GM21528 (cell line): Measurements from ENCODE around the gene HKDC1.

ENCODE experiments used
- ATAC-seq: cut with Tn5 transposase; IDR thresholded peaks from one replicate; pipeline ENCODE4 v1.9.1; 2021; ENCODE audit warnings: mild to moderate bottlenecking, moderate library complexity; ENCODE audit not compliant: unreplicated experiment, low FRiP score

The HKDC1 gene

DNA sequence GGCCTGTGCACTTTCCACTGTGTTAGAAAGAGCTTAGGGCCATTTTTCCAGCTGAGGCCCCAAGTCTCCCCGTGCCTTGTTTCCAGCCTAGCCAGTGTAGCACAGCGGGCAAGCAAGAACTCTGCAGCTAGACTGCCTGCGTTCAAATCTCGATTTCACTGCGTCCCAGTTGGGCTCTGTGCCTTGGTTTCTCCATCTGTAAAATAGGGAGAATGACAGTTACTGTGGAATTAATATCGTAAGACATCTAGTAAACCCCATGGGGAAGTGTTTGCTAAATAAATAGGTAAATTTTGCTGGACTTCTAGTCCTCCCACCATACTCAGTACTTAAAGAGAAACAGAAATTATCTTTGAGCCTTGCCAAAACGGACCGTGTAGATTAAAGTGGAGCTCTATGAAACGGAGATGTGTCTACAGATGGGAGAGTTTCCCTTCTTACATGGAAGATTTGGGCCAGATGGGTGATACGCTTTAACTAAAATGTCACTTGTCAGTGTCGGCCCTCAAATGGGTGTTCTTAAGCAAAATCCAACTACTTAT, 3.5 kb upstream of the HKDC1 start:
- ATAC-seq, result no peak

DNA sequence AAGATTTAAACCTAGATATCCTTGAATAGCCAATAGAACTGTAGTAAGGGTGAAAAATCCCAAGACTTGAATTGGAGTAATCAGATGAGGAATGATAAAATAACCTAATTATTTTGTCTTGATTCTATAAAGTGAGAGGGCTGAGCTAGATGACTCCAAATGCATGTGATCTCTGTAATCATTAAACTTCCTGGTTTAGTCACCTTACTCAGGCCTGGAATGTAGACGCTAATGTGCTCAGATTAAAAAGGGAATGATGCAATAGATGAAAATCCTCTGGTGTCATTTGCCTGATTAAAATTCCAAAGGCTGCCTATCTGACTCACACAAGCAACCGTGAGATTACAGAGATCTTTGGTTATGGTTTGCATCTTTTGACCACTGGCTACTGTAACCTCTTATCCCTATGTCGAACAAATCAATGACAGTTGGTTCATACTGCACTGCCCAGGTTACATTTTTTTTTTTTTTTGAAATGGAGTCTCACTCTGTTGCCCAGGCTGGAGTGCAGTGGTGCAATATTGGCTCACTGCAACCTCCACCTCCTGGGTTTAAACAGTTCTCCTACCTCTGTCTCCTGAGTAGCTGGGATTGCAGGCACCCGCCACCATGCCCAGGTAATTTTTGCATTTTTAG, 2.9 kb upstream of the HKDC1 start:
- ATAC-seq, result no peak

DNA sequence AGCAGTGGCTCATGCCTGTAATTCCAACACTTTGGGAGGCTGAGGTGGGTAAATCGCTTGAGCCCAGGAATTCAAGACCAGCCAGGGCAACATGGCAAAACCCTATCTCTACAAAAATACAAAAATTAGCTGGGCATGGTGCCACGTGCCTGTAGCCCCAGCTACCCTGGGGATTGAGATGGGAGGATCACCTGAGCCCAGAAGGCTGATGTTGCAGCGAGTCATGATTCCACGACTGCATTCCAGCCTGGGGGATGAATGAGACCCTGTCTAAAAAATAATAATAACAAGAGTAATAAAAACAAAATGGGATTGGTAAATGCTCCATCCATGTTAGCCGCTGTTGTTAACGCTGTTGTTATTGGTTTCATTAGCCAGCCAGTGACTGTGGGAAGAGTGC, 1.3 kb upstream of the HKDC1 start:
- no peak for ATAC-seq

DNA sequence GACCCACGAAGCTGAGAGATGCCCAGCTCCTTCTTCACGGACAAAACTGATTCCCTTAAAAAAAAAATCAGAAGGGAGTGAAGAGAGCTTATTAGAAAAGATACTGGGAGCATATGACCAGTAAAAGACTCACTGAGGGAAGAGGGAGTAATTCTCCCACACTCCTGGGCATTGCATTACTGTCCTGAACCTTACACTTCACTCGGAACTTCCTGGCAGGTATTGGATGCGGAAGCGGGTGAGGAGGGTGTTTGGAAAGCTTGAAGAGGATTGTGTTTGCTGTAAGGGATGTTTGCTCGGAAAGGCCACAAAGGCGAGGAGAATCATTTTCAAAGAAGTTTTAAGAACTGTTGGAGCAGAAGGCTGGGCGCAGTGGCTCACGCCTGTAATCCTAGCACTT, 375 bp downstream of the HKDC1 start:
- ATAC-seq, result no peak

DNA sequence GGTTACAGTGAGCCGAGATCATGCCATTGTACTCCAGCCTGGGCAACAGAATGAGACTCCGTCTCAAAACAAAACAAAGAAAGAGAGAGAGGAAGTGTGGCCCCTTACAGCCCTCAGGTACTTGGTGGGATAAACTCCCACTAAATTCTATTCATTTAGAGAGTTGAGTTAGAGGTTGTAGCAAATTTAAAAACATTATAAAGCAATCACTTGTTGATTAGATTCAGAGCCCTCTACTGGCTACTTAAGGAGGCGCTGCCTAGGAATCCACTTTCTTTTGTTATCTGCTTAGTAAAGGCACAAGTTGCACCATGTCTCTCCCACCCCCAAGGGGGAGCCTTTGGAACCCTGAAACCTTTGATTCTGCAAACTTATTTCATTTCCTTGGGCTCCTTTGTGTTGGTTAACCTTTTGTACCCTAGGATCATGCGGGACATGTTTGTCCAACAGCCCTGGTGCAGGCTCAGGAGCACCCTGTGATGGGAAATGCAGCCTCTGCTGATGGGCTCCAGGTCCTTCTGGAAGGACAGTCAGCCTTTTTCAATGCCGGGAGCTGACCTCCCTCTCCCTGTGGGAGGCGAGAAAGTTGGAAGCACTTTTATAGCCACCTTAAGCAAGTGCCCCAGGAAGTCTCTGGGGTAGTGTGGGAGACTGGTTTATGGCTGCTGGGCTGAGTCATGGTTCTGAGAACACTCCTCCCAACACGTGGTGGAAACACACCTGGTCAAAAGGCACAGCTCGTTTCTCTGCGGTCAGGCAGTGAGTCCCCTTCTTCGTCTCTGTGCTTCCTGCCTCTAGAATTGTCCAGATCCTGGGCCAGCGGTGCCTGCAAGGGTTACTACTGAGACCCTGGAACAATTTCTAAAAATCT, 2.3 kb downstream of the HKDC1 start:
- ATAC-seq, result peak; percentile 94

DNA sequence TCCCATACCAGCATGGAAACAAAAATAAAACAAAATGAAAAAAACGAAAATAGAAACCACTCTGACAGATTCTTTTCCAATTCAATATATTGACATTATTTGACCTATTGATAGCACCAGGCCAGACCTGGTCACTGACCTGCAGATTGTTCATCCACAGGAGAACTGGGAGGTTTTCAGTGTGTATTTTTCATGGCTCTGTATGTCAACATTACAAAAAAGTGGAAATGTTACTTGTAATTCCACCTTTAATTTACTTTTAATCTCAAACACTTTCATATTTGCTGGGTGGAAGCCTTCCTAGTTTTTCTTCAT, 2.9 kb downstream of the HKDC1 start:
- ATAC-seq, result no peak

DNA sequence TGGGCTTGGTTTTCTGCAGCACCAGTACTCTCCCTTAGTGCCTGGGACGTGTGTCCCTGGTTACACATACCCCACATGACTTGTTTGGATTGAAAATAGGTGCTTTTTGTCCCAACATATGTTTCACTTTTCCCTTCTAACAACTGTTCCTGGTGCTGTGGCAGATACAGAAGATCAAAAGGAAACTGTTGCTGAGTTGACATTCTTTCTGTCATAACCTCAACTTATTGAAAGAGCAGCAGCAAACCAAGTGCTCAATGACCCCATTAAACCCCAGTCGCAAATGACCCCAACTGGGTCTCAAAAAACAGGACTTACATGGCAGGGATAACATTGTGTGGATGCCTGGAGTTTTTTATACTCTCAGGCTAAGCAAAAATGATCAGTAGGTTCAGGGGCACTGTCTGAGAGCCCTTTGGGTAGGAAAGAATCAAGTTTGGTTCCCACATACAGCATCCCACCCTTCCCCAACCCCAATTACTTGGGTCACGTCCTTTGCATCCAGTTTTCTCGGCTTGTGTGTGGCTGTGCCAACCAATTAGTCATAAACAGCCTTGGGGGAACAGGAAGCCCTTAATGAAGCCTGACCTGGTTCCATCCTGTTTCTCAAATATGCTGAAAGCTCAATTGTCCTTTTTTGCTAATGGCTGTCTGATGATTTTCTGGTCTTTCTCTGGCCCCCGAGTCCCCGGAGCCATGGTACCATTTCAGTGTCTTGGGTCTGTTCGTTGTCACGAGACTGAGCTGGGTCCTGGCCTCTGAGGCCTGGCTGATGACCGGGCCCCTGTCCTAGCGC, 4.9 kb downstream of the HKDC1 start:
- ATAC-seq, result no peak

DNA sequence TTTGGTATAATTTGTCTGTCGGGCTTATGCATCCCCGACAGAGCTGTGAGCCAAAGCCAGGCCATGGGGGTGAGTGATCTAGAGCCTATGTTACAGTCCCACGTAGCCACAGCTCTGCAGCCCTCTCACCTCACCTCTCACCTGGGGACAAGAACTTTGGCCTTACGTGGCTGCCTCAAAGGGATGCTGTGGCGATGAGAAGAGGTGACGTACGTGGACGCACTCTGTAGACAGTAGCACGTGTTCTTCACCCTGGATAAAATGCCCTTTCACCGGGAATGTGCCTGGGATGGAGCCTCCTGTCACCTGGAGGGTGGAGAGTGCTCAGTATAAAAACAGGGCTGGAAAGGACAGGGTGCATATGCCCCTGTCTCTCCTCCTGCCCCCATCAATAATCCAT, 5.5 kb downstream of the HKDC1 start:
- no peak for ATAC-seq

DNA sequence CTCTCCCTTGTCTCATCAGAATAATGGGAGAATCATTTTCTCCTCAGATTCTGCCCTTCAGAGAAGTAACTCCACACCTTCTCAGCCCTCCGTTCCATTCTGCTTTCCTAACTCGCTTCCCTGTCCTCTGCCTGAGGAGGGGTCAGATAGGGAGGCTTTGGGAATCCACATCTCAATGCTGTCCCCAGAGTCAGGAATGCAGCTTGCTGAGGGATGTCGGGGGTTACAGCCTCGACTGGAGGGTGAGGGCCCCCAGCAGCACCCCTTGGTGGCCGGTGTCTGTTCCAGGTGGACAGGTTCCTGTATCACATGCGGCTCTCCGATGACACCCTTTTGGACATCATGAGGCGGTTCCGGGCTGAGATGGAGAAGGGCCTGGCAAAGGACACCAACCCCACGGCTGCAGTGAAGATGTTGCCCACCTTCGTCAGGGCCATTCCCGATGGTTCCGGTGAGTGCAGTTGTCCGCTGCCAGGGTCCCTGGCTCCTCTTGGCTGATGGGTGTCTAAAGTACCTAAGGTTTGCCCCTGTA, 6.9 kb downstream of the HKDC1 start:
- no peak for ATAC-seq

DNA sequence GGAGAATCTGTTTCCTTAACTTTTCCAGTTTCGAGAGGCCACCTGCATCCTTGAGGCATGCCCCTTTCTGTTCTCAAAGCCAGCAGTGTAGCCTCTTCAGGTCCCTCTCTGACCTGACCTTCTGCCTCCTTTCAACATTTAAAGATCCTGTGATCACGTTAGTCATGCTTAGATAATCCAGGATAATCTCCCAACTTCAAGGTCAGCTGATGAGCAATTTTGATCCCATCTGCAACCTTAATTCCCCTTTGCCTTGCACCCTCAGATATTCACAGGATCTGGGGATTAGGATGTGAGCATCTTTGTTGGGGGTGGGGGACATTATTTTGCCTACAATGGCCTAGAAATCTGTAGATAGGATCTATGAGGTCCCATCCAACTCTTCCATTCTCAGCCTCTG, 8.0 kb downstream of the HKDC1 start:
- ATAC-seq, result no peak

DNA sequence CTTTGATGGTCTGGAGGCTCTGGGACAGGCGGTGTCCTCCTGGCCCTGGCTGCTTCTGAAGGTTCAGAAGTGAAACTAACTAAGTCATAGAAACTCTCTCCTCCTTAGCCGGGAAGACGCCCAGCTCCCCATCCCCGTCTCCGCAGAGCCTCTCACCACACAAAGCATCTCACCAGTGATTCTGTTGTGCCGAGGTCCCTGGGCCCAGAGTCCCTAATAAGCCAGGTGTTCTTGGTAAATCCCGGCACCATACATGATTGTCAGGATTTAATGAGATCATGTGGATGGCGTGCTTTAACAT, 9.4 kb downstream of the HKDC1 start:
- ATAC-seq, result no peak

DNA sequence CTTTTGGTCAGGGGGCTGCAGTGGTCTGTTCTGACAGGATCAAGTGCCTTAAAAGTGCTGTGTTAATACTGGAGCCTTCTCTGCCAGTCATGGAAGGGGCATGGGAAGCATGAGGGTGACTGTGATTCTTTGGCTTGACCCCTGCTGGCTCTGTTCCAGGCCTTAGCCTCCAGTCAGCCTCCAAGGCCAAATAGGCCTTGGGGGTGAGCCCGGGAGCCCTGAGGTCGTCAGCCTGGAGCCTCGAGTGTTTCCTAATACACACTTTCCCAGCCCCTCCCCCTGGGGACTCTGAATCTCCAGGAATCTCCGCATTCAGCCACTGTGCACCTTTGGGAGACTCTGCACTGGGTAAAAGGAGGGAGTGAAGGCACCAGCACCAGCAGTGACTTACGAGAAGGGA, 10.0 kb downstream of the HKDC1 start:
- ATAC-seq, result no peak

DNA sequence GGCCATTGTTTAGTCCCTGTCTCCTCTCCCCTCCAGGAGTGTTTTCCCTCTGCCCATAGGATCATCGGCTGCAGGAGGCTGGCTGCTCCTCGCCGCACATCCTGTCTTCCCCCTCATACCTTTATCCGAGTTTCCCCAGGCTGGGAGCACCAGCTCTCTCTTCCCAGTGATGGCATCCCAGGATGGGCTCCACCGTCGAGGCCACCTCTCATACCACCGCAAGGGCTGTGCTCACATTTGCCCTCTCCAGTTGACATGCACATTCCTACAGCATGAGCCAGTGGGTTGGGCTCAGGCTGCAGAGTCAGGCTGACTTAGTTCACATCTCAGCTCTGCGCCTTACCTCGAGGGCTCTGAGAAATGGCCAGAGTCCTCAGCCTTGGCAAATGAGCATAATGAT, 12.1 kb downstream of the HKDC1 start:
- ATAC-seq, result no peak

DNA sequence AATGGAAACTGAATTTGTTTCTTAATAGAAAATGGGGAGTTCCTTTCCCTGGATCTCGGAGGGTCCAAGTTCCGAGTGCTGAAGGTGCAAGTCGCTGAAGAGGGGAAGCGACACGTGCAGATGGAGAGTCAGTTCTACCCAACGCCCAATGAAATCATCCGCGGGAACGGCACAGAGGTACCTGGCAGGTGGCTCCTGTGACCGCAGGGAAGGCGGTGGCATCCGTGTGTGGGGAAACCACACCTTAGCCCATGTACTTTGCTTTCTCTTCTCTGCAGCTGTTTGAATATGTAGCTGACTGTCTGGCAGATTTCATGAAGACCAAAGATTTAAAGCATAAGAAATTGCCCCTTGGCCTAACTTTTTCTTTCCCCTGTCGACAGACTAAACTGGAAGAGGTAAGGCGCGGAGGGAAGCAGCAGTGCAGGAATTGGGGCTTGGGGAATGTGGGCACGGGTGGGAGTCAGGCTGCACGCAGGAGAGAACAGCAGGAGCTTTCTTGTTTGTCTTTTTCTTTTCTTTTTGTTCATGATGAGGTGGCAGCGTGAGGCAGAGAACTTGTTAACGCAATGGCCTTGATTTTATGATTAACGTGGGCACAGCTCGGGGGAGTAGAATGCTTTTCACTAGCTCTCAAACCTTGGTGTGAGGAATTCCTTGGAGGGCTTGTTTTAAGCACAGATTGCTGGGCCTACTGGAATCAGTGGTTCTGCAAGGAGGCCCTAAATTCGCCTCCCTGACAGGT, 12.8 kb downstream of the HKDC1 start:
- ATAC-seq, result no peak

DNA sequence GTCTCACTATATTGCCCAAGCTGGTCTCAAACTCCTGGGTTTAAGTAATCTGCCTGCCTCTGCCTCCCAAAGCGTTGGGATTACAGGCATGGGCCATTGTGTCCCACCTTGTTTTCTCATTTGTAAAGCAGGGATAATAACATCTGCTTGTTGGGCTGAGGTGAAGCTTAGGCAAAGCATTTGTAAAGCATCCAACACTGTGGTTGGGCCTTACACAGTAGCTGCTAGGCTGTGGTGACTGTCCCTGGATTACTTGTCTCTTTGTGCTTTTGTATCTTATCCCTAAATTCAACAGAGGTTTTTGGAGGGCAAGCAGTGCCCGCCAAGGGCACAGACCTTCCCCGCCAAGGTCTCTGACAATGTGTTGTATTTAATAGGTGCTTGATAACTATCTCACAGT, 14.3 kb downstream of the HKDC1 start:
- no peak for ATAC-seq

DNA sequence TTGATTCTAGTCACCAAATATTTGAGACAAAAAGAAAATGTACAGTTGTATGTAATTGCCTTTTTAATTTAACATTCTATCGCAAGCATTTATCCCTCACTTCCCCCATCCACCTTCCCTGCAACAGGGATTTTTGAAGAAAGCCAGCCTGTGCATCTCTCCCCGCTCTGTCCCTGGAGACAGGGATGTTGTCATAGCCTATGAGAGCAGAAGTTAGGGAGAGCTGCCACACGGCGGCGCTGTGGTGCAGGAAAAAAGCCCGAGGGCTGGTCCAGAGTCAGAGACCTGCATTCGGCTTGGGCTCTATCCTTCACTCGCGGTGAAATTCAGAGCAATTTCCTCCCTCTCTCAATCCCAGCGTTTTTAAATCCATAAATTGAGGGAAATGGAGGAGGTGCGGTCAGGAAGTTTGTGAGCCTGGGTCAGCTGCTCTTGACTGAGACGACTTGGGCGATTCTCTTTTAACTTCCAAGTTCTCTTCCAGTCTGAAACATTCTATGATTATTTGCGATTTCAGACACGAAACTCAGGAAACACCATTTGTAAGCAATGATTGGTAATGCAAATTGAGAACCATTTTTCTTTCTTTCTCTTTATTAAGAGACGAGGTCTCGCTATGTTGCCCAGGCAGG, 17.5 kb downstream of the HKDC1 start:
- ATAC-seq, result no peak

DNA sequence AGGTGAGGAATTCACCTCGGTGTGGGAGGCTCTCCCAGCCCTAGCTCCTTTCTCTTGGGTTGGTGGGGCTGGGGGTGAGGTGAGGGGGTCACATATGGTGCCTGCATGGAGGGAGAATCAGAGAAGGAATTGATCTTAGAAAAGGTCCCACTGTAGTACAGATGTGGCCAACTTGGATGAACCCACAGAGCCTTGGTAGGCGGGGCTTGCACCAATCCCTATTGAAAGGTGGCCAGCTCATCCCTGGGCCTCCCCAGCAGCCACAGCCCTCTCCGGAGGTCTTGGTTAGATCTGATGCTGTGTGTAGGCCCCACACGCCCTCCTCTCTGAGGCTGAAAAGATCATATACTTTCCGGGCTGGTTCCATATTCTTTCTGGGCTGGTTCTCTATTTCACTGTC, 19.0 kb downstream of the HKDC1 start:
- ATAC-seq, result no peak

DNA sequence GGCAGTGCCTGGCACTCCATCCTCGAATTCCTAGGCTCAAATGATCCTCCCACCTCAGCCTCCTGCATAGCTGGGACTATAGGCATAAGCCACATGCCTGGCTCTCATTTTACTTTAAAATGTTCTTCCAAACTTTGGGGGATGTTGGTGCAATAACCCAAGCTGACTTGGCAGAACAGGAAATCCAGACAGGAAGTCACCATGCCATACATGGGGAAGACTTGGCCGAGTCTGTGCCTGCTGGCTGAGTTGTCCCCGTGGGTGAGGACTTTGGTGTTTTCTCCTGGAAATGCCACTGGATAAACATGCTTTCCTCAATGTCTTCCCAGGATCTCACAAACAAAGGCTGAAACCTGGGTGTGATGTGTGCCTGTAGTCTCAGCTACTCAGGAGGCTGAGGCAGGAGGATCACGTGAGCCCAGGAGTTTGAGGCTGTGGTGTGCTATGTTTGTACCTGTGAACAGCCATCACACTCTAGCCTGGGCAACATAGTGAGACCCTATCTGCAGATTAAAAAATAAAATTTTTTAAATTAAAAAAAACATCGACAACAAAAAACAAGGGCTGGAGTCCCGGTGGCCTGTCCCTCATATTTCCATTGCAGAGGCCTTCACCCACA, 19.8 kb downstream of the HKDC1 start:
- ATAC-seq, result no peak

DNA sequence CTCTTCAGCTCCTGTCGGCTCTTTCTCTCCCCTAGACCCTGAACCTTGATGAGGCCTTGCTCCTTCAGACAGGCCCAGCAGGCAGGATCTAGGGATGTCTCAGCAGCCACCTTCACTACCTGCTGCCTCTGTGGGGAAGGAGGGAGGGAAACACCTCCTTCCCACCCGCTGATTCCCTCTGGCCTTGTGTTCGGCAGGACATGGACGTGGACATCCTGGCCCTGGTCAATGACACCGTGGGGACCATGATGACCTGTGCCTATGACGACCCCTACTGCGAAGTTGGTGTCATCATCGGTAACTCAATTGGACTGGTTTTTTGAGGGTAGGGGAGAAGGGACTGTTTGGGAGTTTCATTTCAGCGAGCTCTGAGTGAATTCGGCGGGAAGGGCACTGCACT, 20.3 kb downstream of the HKDC1 start:
- ATAC-seq, result no peak

DNA sequence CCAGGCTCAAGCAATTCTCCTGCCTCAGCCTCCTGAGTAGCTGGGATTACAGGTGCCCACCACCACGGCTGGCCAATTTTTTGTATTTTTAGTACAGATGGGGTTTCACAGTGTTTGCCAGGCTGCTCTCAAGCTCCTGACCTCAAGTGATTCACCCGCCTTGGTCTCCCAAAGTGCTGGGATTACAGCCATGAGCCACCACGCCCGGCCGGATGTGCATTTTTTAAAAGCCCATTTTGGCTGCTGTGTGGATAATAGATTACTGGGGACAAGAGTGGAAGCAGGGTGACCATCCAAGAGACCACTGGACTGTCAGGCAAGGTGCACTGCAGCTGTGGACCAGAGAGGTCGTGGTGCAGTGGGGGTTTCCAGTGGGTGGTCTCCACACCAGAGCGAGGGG, 21.4 kb downstream of the HKDC1 start:
- no peak for ATAC-seq
